HG02798 (cell line): Measurements from ENCODE around the gene UTS2R.
"Not testable (repeated sequence)": the region's sequence is repeated elsewhere in the genome, so short reads cannot be mapped to it uniquely, and the experiment has no call there.

Experiments used
- ATAC-seq: cut with Tn5 transposase; IDR thresholded peaks from one replicate; pipeline ENCODE4 v1.9.1; 2021; ENCODE audit warnings: mild to moderate bottlenecking; ENCODE audit not compliant: unreplicated experiment, poor library complexity

UTS2R gene

DNA sequence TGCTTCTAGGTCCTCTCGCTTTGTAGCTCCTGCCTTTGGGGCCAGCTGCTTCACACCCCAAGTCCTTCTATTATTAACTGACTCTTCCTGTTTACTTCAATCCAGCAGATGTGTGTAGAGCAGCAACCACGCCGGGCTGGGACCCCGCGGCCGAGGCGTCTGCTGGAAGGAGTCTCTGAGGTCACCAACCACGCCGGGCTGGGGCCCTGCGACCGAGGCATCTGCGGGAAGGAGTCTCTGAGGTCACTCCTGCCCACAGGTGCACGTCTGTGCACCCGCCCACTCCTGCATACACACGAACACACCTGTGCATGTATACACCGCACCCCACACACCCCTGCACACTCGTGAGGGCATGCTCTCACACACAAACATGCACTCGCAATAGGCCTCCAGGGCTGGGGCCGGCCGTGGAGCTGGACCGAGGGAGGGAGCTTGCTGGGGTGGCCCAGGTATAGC is 20.3 kb upstream of the UTS2R start:
- peak; percentile 53 for ATAC-seq

DNA sequence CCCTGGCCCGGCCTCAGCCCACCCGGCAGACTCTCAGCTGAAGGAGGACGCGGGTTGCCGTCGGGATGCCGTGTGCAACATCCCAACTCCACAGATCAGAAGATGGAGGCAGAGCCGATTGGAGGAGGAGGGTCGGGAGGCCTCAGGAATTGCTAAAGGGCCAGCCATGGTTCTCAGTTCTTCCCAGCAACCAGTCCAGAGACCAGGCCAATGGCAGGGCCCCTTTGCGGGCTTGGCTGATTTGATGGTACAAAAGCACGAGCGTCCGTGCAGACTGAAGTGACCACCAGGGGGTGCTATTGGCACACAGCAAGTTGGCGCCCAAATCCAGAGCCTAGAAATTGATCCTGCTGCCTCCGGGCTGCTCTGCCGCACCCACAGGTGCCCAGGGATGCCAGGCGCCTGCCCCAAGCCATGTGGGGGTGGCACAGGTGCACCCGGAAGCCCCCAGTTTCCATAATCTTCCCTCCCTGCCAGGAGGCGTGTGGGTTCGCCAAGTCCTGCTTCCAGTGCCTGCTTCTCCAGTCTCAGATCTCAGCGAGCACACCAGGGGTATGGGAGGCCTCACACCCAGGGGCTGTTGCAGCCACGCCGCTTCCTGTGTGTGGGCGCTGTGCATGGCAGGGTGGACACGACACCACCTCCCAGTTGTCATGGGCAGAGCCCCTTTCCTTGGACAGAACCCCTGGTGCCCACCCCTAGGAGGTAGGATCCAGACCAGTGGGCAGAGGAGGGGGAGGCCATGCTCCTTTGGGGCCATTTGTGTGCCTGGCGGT is 19.7 kb upstream of the UTS2R start:
- peak; percentile 59 for ATAC-seq

DNA sequence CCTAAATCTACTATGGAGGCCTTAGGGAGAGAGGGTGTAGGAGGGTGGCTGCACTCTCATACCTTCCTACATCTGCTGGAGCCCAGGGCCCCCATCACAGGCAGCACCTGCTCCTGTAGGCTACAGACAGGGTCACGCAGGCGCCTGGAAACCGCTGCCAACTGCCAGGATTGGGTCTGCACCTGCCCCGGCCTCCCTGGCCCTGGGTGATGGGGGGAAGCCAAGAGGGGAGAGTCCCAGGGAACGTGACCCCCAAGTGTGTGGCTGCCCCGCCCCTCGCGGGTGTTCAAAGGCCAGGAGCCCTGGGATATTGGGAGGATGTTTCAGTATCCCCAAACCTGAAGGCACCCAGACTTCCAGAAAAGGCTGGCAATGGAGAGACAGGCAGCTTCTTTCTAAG is 18.1 kb upstream of the UTS2R start:
- ATAC-seq, result no peak

DNA sequence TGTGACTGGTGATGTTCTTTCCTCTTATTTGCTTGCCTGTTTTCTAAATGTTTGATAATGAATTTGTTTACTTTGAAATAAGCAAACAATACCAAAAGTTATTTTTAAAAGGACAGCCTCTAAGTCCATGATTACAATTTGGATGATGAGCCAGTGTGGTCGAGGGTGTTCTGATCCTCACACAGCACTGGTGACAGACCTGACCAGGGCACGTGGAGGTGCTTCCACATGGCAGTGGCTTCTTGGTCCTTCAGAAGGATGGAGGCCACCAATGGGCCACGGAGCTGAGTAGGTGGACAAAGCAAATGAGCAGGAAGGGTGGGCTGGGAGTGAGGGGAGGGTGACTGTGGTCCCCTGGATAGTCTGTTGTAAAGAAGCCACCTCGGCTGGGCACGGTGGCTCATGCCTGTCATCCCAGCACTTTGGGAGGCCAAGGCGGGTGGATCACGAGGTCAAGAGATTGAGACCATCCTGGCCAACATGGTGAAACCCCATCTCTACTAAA is 16.7 kb upstream of the UTS2R start:
- ATAC-seq, result no peak

DNA sequence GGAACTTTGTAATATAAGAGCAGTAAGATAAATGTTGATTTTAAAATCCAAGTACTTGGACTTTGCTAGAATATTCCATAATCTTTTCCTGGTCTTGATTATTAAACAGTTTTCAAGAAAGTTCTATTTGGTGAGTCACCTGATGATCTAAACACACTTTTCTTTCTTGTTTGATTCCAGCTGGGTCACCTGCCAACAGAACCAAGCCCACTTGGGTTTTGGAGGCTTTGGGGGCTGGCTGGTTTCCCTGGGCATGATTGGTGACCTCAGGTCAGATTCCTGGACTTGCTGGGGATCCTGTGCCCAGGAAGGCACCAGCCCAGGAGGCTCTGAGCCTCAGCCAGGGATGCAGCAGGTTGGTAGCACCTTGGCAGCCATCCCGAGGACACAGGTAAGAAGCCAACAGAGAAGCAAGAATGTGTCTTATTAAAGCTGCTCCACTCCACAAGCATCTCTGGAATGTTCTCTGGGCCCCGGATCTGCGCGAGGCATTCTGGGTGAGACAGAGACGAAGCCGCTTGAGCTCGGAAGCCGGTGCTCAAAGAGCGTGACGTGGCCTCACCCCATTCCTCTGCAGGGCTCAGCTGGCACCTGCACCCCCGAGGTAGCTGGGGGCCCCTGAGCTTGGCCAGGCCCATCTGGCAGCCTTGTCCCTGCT is 15.7 kb upstream of the UTS2R start:
- no peak for ATAC-seq

DNA sequence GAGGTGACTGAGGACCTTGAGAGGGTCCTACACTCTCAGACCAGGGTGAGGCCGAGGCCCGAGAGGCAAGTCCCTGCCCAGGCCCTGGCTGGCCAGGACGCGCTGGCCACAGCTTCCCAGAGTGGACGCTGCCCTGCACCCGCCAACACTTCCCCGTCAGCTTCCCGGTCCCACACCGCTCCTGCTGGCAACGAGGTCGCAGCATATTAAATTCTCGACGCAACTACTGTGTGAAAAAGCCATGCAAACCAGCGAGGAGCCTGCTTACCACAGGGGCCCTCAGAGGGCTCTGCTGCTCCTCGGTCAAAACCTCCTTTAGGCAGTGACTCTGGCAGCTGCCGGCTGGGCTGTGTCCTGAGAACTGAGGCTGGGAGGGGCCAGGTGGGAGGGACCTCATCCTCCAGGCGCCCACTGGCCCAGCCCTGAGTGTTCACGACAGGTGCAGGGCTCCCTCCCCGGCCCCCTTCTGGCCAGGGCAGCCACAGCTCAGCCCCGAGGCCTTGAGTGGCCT is 14.7 kb upstream of the UTS2R start:
- no peak for ATAC-seq

DNA sequence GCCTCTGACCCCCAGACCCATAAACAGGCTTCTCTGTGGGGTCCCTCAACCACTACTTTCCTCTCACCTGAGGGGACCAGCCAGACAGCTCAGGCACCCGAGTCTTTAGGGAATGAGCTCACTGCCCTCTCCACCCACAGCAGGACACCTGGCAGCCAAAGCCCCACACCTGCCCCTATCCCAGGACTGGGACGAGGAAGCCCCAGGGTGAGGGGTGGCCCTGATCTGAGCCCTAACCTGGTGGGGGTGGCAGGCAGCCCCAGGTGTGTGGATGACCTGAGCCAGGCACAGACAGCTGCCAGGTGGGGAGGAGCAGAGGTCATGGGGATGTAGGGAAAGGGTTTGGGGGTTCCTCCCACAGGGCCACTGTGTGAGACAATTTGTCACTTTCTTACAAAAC is 14.2 kb upstream of the UTS2R start:
- ATAC-seq, result no peak

DNA sequence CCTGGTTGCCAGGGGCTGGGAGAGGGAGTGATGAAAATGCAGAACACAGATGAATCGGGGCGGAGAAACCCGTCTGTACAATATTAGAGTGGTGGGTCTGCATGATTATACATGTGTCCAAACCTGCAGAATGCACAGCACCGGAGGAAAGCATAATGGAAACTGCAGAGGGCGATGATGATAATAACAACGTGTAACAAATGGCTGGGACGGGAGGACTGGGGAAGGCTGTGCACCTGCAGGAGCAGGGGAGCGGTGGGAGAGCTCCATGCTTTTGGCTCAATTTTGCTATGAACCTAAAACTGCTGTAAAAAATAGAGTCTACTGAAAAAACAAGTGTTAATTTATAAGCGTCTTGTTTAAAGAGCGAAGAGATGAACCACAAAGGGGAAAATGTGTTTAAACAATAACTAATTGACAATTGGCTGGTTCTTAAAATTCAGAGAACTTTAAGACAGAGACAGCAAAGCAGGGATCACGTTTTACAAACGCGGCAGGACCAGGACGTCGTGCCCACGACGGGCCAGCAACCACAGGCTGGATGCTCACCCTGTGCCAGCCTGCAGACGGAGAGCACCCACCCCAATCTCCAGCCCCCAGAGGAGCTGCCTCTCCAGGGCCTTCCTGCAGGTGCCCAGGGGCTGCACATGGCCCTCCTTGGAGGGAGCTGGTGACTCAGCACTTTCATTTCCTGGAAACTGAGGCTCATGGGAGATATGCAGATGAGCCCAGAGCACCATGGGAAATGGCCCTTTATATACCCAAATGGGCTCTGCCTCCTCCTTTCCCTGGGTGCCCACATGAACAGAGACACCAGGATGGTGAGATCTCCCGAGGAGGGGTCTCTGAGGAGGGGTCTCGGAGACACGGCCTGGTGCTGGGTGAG is 12.9 kb upstream of the UTS2R start, which contains the start of gene TEX19:
Gene TEX19 (plus strand): TSS at position 783 of the 886 bp plus-strand sequence. CDS start 2,904 bp downstream, outside the sequence.
- no peak for ATAC-seq

DNA sequence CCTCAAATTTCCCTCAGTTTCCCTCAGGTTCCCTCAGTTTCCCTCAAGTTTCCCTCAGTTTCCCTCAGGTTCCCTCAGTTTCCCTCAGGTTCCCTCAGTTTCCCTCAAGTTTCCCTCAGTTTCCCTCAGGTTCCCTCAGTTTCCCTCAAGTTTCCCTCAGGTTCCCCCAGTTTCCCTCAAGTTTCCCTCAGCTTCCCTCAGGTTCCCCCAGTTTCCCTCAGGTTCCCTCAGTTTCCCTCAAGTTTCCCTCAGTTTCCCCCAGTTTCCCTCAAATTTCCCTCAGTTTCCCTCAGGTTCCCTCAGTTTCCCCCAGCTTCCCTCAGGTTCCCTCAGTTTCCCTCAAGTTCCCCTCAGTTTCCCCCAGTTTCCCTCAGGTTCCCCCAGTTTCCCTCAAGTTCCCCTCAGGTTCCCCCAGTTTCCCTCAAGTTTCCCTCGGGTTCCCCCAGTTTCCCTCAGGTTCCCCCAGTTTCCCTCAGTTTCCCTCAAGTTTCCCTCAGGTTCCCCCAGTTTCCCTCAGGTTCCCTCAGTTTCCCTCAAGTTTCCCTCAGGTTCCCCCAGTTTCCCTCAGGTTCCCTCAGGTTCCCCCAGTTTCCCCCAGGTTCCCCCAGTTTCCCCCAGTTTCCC is 12.0 kb upstream of the UTS2R start:
- ATAC-seq, result not testable (repeated sequence)

DNA sequence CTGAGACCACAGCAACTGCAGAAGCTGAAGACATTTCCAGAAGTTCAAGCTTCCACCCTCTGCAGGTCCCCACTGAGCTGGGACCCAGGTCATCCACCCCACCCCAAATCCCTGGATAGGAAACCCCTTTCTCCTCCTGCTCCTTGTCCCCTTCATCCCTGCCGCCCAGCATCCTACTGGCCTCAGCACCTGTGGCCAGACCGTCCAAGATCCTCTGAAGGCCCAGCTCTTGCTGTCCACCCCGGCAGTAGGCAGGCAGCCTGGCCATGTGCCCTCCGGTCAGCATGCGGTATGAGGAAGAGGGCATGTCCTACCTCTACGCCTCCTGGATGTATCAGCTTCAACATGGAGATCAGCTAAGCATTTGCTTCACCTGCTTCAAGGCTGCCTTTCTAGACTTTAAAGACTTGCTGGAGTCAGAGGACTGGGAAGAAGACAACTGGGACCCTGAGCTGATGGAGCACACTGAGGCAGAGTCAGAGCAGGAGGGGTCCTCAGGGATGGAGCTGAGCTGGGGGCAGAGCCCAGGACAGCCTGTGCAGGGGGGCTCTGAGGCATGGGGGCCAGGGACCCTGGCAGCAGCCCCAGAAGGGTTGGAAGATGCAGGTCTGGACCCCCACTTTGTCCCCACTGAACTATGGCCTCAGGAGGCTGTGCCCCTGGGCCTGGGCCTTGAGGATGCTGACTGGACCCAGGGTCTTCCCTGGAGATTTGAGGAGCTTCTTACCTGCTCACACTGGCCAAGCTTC is 9.5 kb upstream of the UTS2R start:
- ATAC-seq, result no peak

DNA sequence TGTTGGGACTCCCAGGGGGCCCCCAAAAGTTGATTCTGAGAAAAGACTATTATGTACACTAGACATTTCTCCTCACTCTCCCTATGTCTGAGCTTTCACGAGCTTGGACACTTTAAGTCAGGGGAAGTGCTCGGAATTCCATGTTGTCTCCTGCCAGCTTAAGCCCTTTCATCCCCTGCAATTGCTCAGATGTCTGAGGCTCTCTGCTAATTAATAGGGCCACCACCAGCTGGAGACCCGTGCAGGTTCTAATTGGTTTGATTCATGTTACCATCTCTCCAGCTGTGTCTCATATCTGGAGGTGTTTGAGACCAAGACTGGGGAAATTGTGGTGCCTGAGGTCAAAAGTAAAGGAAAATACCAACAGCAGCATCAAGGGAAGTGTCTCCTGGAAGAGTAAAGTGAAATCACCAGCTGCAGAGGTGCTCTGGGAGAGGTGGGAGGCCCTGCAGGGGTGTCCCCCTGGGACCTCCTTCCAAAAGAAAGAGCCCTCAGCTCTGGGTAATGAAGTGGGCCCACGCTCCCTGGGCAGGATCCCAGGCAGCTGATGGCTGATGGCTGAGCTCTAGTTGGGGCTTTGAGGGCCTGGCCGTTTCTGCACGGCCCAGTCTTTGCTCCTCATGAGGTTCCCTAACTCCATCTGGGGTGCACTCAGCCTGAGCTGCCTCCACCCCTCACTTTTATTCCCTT is 5.8 kb upstream of the UTS2R start:
- ATAC-seq, result no peak

DNA sequence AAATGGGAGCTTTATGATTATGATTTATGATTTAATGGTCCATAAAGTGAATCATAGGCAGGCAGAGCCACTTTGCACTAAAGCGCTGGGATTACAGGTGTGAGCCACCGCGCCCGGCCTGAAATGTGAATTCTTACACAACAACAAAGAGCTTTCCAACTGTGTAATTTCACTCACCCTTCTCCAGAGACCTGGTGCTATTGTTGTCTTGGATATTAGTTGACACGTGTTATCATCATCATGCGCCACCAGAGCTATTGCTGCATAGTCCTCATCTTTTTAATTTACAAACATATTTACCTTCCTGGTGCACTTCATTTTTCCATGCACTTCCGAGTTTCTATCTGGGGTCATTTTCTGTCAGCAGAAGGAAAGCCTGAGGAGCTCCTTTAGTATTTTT is 4.8 kb upstream of the UTS2R start:
- no peak for ATAC-seq

DNA sequence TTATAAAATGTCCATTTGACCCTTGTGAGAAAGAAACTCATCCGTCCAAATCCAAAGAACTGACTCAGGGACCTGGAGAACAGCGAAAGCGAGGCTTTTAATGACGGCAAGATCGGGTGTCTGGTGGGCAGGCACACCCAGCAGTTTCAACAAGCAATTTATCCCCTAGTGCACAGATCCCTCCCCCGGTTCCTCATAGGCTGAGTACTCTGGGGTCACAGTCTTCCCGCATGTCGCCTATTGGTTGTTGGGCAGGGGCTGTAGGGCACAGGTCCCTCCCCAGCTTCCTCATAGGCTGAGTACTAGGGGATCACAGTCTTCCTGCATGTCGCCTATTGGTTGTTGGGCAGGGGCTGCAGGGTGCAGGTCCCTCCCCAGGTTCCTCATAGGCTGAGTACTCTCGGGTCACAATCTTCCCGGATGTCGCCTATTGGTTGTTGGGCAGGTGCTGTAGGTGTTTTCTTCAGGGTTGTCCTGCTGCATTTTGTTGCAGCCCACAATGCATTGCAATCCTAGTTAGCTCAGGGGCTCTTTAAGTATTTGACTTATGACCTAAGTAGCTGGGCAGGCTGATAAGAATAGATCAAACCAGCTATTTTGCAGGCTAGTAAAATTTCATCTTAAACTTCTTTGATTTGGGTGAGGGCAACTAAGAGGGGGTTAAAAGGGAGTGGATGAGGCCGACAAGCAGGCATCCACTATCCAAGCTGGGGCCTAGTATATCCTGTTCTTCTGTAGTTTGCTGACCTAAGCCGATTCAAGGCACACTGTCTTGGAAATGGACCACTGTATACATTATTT is 3.6 kb upstream of the UTS2R start:
- ATAC-seq, result no peak

DNA sequence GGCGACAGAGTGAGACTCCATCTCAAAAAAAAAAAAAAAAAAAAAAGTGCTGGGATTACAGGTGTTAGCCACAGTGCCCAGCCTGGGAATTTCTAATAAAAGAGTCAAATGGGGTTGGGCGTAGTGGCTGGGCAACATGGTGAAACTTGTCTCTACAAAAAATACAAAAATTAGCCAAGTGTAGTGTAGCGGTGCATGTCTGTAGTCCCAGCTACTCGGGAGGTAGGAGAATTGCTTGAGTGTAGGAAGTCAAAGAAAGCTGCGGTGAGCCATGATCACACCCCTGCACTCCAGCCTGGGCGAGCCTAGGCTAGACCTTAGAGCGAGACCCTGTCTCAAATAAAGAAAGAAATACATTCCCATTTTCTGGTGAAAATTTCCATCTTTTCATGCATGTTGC is 2.4 kb upstream of the UTS2R start:
- no peak for ATAC-seq

DNA sequence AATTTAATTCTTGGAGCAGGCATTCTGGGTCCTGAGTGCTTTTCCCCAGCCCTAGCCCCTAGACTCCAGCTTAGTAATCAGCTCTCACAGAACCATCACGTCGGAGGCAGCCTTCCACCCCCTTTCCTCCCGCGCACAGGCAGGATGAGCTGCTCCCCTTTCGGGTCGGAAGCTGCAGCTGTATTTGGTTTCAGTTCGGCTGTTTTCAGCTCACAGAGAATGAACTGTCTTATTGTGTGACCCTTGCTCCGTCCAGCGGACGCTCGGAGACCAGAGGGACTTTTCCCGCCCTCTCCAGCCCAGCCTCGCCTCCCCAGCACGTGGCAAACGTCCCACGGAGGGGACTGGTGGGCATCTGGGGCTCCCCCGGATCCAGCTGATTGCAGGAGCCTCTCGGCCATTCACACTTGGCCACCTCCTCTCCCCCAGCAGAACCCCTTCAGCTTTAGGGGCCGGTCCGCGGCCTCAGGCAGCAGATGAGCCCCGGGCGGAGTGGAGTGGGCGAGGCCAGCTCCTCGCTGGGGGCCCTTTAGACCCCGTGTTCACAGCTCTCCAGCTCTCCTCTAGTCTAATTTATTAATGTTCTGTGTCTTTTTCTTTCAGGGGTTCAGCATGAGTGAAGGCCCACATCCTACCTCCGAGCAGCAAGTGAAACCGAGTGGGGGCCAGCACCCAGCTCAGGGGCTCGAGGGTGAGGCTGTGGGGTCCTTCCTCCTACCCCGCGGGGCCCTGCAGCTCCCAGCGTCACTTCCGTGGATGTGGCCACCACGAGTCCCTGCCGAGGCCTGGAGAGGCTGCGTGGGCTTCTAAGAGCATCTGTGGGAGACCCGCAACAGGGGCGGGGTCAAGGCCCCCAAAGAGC is 863 bp upstream of the UTS2R start:
- no peak for ATAC-seq

DNA sequence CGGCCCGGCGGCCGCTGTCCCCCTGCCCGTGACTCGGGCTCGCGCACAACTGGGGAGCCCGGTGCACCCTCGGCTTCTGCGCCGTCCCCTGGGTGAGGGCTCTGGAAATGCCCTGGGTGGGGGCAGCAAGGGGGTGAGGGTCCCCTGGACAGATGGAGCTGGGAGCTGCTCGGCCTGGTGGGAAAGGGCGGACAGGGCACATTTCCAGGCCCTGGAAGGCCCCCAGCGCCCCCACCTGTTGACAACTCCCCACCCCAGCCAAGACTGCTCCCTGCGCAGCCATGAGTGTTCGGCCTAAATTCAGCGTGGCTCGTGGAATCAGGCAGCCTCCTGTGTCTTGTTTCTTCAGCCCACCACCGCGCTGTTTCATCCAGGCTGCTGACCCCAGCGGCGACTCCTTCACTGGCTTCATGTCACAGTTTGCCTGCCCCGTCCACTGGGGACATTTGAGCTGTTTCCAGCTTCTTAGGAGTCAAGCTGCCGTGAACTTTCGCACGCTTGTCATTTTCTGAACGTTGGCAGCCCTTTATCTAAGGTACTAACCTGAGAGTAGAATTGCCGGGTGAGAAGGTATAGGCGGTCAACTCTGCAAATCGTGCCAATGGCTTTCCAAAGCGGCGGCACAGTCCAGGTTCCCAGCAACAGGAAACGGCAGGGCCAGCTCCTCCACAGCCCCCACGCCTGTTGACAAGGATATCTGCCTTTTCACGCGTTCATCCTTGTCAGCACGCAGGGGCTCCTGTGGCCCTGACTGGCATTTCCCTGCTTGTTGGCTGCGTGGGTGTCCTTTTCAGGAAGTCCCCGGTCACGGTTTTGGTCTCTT is 895 bp downstream of the UTS2R start:
- ATAC-seq, result no peak
